GM18505 (cell line): ENCODE results near the gene PCDHA4.
"Not testable (repeated sequence)": the region's sequence is repeated elsewhere in the genome, so short reads cannot be mapped to it uniquely, and the experiment has no call there.

Source experiments
- ATAC-seq: cut with Tn5 transposase; IDR thresholded peaks from one replicate; pipeline ENCODE4 v1.9.1; 2021; ENCODE audit not compliant: unreplicated experiment
- POLR2A ChIP-seq: IDR thresholded peaks from 4 replicates; pipeline ENCODE4 v1.6.1; 2011; ENCODE audit warnings: borderline replicate concordance; ENCODE audit not compliant: insufficient read depth, insufficient read length; ENCODE audit errors: extremely low read depth

PCDHA4 gene

GRCh38 chr5:140833993-140834392 is 27.1 kb downstream of the PCDHA4 start, which contains the start of gene PCDHA7:
Gene PCDHA7 (plus strand): TSS chr5:140834269. CDS start chr5:140834384, 115 bp downstream.
- no peak for TF ChIP-seq POLR2A
- no peak for ATAC-seq

- ATAC-seq, result not testable (repeated sequence)
Measured at GRCh38 chr5:140834439-140835008, 27.7 kb downstream of the PCDHA4 start.

GRCh38 chr5:140835622-140836510 is 29.0 kb downstream of the PCDHA4 start:
- no peak for ATAC-seq
- no peak for TF ChIP-seq POLR2A

- TF ChIP-seq POLR2A, result no peak
- no peak for ATAC-seq
Measured at GRCh38 chr5:140840978-140841962, 34.4 kb downstream of the PCDHA4 start, which contains the start of gene PCDHA8. Gene PCDHA8 (plus strand): TSS chr5:140841187. CDS start chr5:140841322, 135 bp downstream.

GRCh38 chr5:140842798-140843733 is 36.2 kb downstream of the PCDHA4 start:
- no peak for TF ChIP-seq POLR2A
- ATAC-seq, result no peak

GRCh38 chr5:140848139-140849102 is 41.6 kb downstream of the PCDHA4 start, which contains the start of gene PCDHA9:
Gene PCDHA9 (plus strand): TSS chr5:140848382. CDS start chr5:140848496, 114 bp downstream.
- not testable (repeated sequence) for ATAC-seq

- ATAC-seq, result not testable (repeated sequence)
Measured at GRCh38 chr5:140849831-140850634, 43.2 kb downstream of the PCDHA4 start.

GRCh38 chr5:140855772-140856674 is 49.2 kb downstream of the PCDHA4 start, which contains the start of gene PCDHA10:
Gene PCDHA10 (plus strand): TSS chr5:140855897. CDS start chr5:140856049, 152 bp downstream.
- no peak for TF ChIP-seq POLR2A
- no peak for ATAC-seq

- TF ChIP-seq POLR2A, result no peak
- ATAC-seq, result no peak
Measured at GRCh38 chr5:140857177-140857986, 50.5 kb downstream of the PCDHA4 start.
